ENCODE data around the gene TNF. TPM values are rescaled to one million over a fixed set of nuclear protein-coding genes. Genes with fewer than 3 reads are reported as not detected.

The TNF gene
- total and polyA plus RNA-seq, 2 of the 13 experiments (the other 11 are each of a cell fraction or from before 2014, with no cell fraction given), result not detected

GRCh38 chr6:31620586-31621319, 45.4 kb downstream of the TNF start, which contains the start of gene PRRC2A (continued):
- TF ChIP-seq ZNF652 (CRISPR knock-in tag; IDR thresholded peaks at IDR 0.05; ENCODE audit: borderline replicate concordance, low read depth) (no peak), SP5 (CRISPR knock-in tag; IDR thresholded peaks at IDR 0.05; ENCODE audit: borderline replicate concordance, low read depth) (0 out of 2 replicates have a peak, but pooled peaks have one; percentile 38), GRHL1 (CRISPR knock-in tag; conservative IDR thresholded peaks at IDR 0.05) (no peak), BCL3 (CRISPR knock-in tag; IDR thresholded peaks at IDR 0.05) (peak; percentile 53; the same call in 1 of the 2 replicates), HNRNPL (IDR thresholded peaks at IDR 0.05; ENCODE audit: low read depth, low read length) (peak; percentile 53; the same call in 1 of the 2 replicates), NFRKB (IDR thresholded peaks at IDR 0.05) (peak; percentile 93), MED8 (CRISPR knock-in tag; IDR thresholded peaks at IDR 0.05; ENCODE audit: insufficient replicate concordance) (peak; percentile 42), ZNF768 (CRISPR knock-in tag; IDR thresholded peaks at IDR 0.05) (peak; percentile 45; the same call in 1 of the 2 replicates), ZNF574 (CRISPR knock-in tag; IDR thresholded peaks at IDR 0.05) (peak; percentile 52; the same call in 1 of the 2 replicates), CENPX (CRISPR knock-in tag; IDR thresholded peaks at IDR 0.05) (no peak), ZSCAN29 (CRISPR knock-in tag; conservative IDR thresholded peaks at IDR 0.05) (no peak), PCBP1 (IDR thresholded peaks at IDR 0.05; ENCODE audit: borderline replicate concordance, low read depth, low read length) (0 out of 2 replicates have a peak, but pooled peaks have one; percentile 53), KLF15 (CRISPR knock-in tag; IDR thresholded peaks at IDR 0.05; ENCODE audit: borderline replicate concordance) (0 out of 2 replicates have a peak, but pooled peaks have one; percentile 20), HOXA7 (CRISPR knock-in tag; IDR thresholded peaks at IDR 0.05) (no peak), DBP (CRISPR knock-in tag; IDR thresholded peaks at IDR 0.05; ENCODE audit: not compliant biosample characterization) (no peak), PRMT3 (CRISPR knock-in tag; IDR thresholded peaks at IDR 0.05; ENCODE audit: borderline replicate concordance, low read depth) (no peak)
